K562 (cell line): Measurements from ENCODE around the gene PKLR. TPM values are rescaled to one million over a fixed set of nuclear protein-coding genes. Genes with fewer than 3 reads are reported as not detected.

Experiments
- ATAC-seq: fragments of 200-7000 bp; cut with Tn5 transposase; 3 replicates; pipeline ENCODE4 v1.9.1; 2020; ENCODE audit warnings: moderate library complexity
- BruUV-seq: library from RNA; stranded (reverse); fragments of 400-500 nt; replicated peaks from 2 replicates; lab custom pipeline; 2021; lab: Mats Ljungman, UMichigan
- CTCF ChIA-PET: fragments of 300-600 bp; formaldehyde crosslinking; extraction: SDS; loops from one replicate; lab custom pipeline; 2021; ENCODE audit warnings: low intra/inter-chr PET ratio; lab: Yijun Ruan, JAX
- POLR2A ChIA-PET: fragments of 300-600, 350-650 bp; sonication (Branson Sonifier 250); formaldehyde crosslinking; extraction: SDS; loops from one replicate; lab custom pipeline; 2021; ENCODE audit warnings: antibody characterized with exemption, inconsistent platforms; lab: Yijun Ruan, JAX
- DNase-seq, 4 experiments: peaks; one replicate each; pipeline versions ENCODE4 v3.0.0 to v3.0.0-alpha.2; 2011 to 2018; ENCODE audit warnings: low spot score in 3 of 4, mixed read lengths in 3 of 4; ENCODE audit errors: extremely low read depth in 1 of 4
- FAIRE-seq: peaks from 2 replicates; lab custom pipeline; 2011; peaks lifted over from hg19 to GRCh38; lab: Jason Lieb, UNC
- H2AFZ ChIP-seq: 2 replicates; pipeline ENCODE4 v1.6.0; 2011; ENCODE audit warnings: low read depth, low read length, control low read depth, inconsistent platforms
- H3K27ac ChIP-seq: fragments of 200-600 bp; 3 replicates; pipeline ENCODE4 v1.8.0; 2011; ENCODE audit warnings: low read depth, mild to moderate bottlenecking, control low read depth, inconsistent platforms, low read length, moderate library complexity, mixed read lengths; ENCODE audit errors: extremely low read depth
- H3K27me3 ChIP-seq, 2 experiments: fragments of 300-600 bp in 1 of 2; 2 replicates in 1 of 2; 3 replicates in 1 of 2; pipeline versions ENCODE4 v1.6.0 to v1.8.0; 2011; ENCODE audit warnings: inconsistent platforms in 2 of 2, low read length in 2 of 2, mild to moderate bottlenecking in 1 of 2, mixed read lengths in 1 of 2, moderate library complexity in 1 of 2; ENCODE audit not compliant: control insufficient read depth in 2 of 2, insufficient read depth in 2 of 2
- H3K36me3 ChIP-seq: fragments of 300-600 bp; 3 replicates; pipeline ENCODE4 v1.8.0; 2011; ENCODE audit warnings: mild to moderate bottlenecking, low read length, inconsistent platforms; ENCODE audit not compliant: control insufficient read depth, insufficient read depth
- H3K4me1 ChIP-seq, 2 experiments: fragments of 200-600 bp in 1 of 2; replicated peaks in 1 of 2; 2 replicates in 1 of 2; 3 replicates in 1 of 2; pipeline versions ENCODE4 v1.5.1 to v1.8.0; 2011; ENCODE audit warnings: inconsistent platforms in 2 of 2, low read length in 2 of 2, mild to moderate bottlenecking in 1 of 2, mixed read lengths in 1 of 2, moderate library complexity in 1 of 2; ENCODE audit not compliant: control insufficient read depth in 2 of 2, insufficient read depth in 2 of 2
- H3K4me2 ChIP-seq: 2 replicates; pipeline ENCODE4 v1.6.1; 2011; ENCODE audit warnings: low read length, control low read depth, inconsistent platforms, mixed read lengths; ENCODE audit not compliant: insufficient read depth
- H3K4me3 ChIP-seq: fragments of 200-600 bp; sonication (generic), shearing (Covaris generic); 2 replicates; pipeline ENCODE4 v1.5.1; 2016; ENCODE audit warnings: control low read depth, inconsistent platforms
- H3K79me2 ChIP-seq: fragments of 200-600 bp; 3 replicates; pipeline ENCODE4 v1.8.0; 2011; ENCODE audit warnings: low read length, inconsistent platforms; ENCODE audit not compliant: control insufficient read depth, insufficient read depth
- H3K9ac ChIP-seq, 2 experiments: 2 replicates each; pipeline versions ENCODE4 v1.6.0 to v1.6.1; 2011; ENCODE audit warnings: low read depth in 2 of 2, low read length in 2 of 2, control low read depth in 1 of 2, inconsistent platforms in 1 of 2, mild to moderate bottlenecking in 1 of 2, mixed read lengths in 1 of 2; ENCODE audit not compliant: insufficient read depth in 1 of 2
- H3K9me1 ChIP-seq: one replicate; pipeline ENCODE4 v1.6.0; 2011; ENCODE audit warnings: inconsistent platforms, mild to moderate bottlenecking, low read length, moderate library complexity; ENCODE audit not compliant: control insufficient read depth, insufficient read depth
- H3K9me3 ChIP-seq: replicated peaks from 2 replicates; pipeline ENCODE4 v1.5.1; 2011; ENCODE audit warnings: low read depth, low read length, inconsistent platforms; ENCODE audit not compliant: control insufficient read depth, insufficient read depth
- H4K20me1 ChIP-seq: replicated peaks from 2 replicates; pipeline ENCODE4 v1.6.1; 2011; ENCODE audit warnings: low read length, inconsistent platforms, mixed read lengths; ENCODE audit not compliant: control insufficient read depth, insufficient read depth
- ARID1B ChIP-seq: fragments of 450-650 bp; IDR thresholded peaks from 2 replicates; pipeline ENCODE4 v1.6.1; 2016; ENCODE audit warnings: antibody characterized with exemption, mild to moderate bottlenecking, inconsistent platforms
- ESRRB ChIP-seq: fragments of 250-450 bp; sonication (Bioruptor Pico); IDR thresholded peaks from 2 replicates; pipeline ENCODE4 v1.5.0; 2020; ENCODE audit warnings: mild to moderate bottlenecking, moderate library complexity, borderline replicate concordance
- HBP1 ChIP-seq: fragments of 450-650 bp; formaldehyde crosslinking; IDR thresholded peaks from 2 replicates; pipeline ENCODE4 v1.4.0; 2022; ENCODE audit warnings: missing genetic modification characterization
- HDAC3 ChIP-seq: fragments of 450-650 bp; IDR thresholded peaks from 2 replicates; pipeline ENCODE4 v1.6.1; 2018; ENCODE audit warnings: borderline replicate concordance, mild to moderate bottlenecking, moderate library complexity; ENCODE audit not compliant: partially characterized antibody
- HDAC8 ChIP-seq: fragments of 450-650 bp; IDR thresholded peaks from 2 replicates; pipeline ENCODE4 v1.6.1; 2016; ENCODE audit warnings: mild to moderate bottlenecking, missing genetic modification characterization, moderate library complexity, missing compliant biosample characterization
- MAFG ChIP-seq: fragments of 450-650 bp; conservative IDR thresholded peaks from 2 replicates; pipeline ENCODE4 v1.6.1; 2016; ENCODE audit warnings: missing genetic modification characterization, missing compliant biosample characterization
- MBD1 ChIP-seq: fragments of 250-450 bp; sonication (Bioruptor Pico); IDR thresholded peaks from 2 replicates; pipeline ENCODE4 v1.8.0; 2022; ENCODE audit warnings: inconsistent platforms
- MTA3 ChIP-seq: fragments of 450-650 bp; formaldehyde crosslinking; IDR thresholded peaks from 2 replicates; pipeline ENCODE4 v1.6.1; 2017; ENCODE audit warnings: mild to moderate bottlenecking, borderline replicate concordance
- PTBP1 ChIP-seq: fragments of 200-400 bp; formaldehyde crosslinking; IDR thresholded peaks from 2 replicates; pipeline ENCODE4 v1.6.1; 2017; ENCODE audit warnings: low read depth, low read length
- SP2 ChIP-seq: IDR thresholded peaks from 2 replicates; pipeline ENCODE4 v1.6.1; 2011; ENCODE audit warnings: mild to moderate bottlenecking, low read depth, low read length, moderate library complexity; ENCODE audit not compliant: poor library complexity, severe bottlenecking; ENCODE audit errors: extremely low read depth
- U2AF2 ChIP-seq: fragments of 200-400 bp; formaldehyde crosslinking; optimal IDR thresholded peaks from 2 replicates; pipeline ENCODE3; 2017; ENCODE audit warnings: low read depth, mild to moderate bottlenecking, low read length
- ZBTB49 ChIP-seq: sonication (generic); formaldehyde crosslinking; IDR thresholded peaks from 2 replicates; pipeline ENCODE4 v1.8.0; 2022; ENCODE audit warnings: missing genetic modification reagents, mild to moderate bottlenecking, borderline replicate concordance
- ZNF212 ChIP-seq: fragments of 450-650 bp; formaldehyde crosslinking; IDR thresholded peaks from 2 replicates; pipeline ENCODE4 v1.4.0; 2020; ENCODE audit warnings: mild to moderate bottlenecking
- WGBS: fragments of 100-300 bp; shearing (Covaris generic); methylation state at CpG from one replicate; pipeline ENCODE4 v1.1.6; 2016; ENCODE audit warnings: low coverage, mixed read lengths; ENCODE audit not compliant: insufficient coverage; ENCODE audit errors: missing lambda C conversion rate; 5-methylcytosine and 5-hydroxymethylcytosine counted together
- in situ Hi-C: fragments of 300-500 bp; cut with MboI; formaldehyde crosslinking; loops from 4 replicates; pipeline ENCODE4 v1.15.0; 2018; ENCODE audit warnings: inconsistent platforms, mixed read lengths
- intact Hi-C: fragments of 100-400 bp; cut with micrococcal nuclease; formaldehyde crosslinking; loops from 2 replicates; pipeline ENCODE4 v1.14.2; 2022
- polyA plus RNA-seq, 8 experiments: library from polyadenylated mRNA; depleted of rRNA in 4 of 8; stranded (reverse) in 5 of 8; unstranded in 3 of 8; fragments of >200 nt; fragmentation: Nextera tagmentation in 2 of 8; fragmentation: Illumina TruSeq in 1 of 8; extraction: Ambion mirVana in 2 of 8; extraction: Trizol in 1 of 8; gene quantifications; 2 replicates each; pipeline versions ENCODE4 v1.2.1 to v1.2.3, GENCODE V29; 2011 to 2014; ENCODE audit warnings: inconsistent platforms in 1 of 8, missing spikeins in 1 of 8
- total RNA-seq, 7 experiments: library from RNA; depleted of rRNA in 6 of 7; stranded (reverse); fragments of >200 nt in 6 of 7; fragmentation: Illumina TruSeq in 2 of 7; extraction: Trizol in 2 of 7; gene quantifications; 2 replicates each; pipeline versions ENCODE4 v1.2.1 to v1.2.3, GENCODE V29; 2011 to 2021; ENCODE audit warnings: low replicate concordance in 1 of 7

PKLR gene
- total and polyA plus RNA-seq, 9 of the 15 experiments (the other 6 are each of a cell fraction or from before 2014, with no cell fraction given) = 10.7 to 78.4 (median 38.2) TPM

GRCh38 chr1:155320661-155321617, 19.7 kb upstream of the PKLR start, which contains the start of gene RUSC1:
Gene RUSC1 (plus strand): TSS chr1:155320894. CDS start chr1:155321774, 880 bp downstream.
- 55% methylated on average over 51 of the region's 51 CpGs for WGBS
- ATAC-seq (peak; percentile 18), FAIRE-seq (peak; percentile 77), DNase-seq (peak; percentile 75 to 79 (median 78))
- Histone ChIP-seq H3K27ac (peak within 1 kb of the TSS; percentile 53; the same call in 2 of the 3 replicates), H3K9ac (peak within 1 kb of the TSS in 1 of 2 experiments; percentile 67; a peak in 3 of 4 replicates), H3K4me2 (peak within 1 kb of the TSS; percentile 40), H3K9me3 (no peaks in the 10 kb centered on the region), H4K20me1 (peaks cover 14% of the 10 kb centered on the region), H3K79me2 (peaks cover 17% of the 10 kb centered on the region), H3K4me3 (no peak within 1 kb of the TSS), H3K4me1 (peaks cover 14 to 58% of the 10 kb centered on the region in 2 experiments; a peak in 4 of 5 replicates), H2AFZ (no peak within 1 kb of the TSS), H3K9me1 (peaks cover 4% of the 10 kb centered on the region), H3K27me3 (no peaks in the 10 kb centered on the region), H3K36me3 (peaks cover 52% of the 10 kb centered on the region)
- POLR2A ChIA-PET = interaction anchor here (0.7 to 5.7 kb wide), 13 partner anchors 9 to 242 kb away, joined by 3 to 30 read pairs (median 4); partner anchors contain the start of genes ASH1L, CLK2, ENTREP3 and FDPS
- no TSS peak for BruUV-seq
- CTCF ChIA-PET = no interaction called here
- in situ Hi-C loops = loop anchor here (25.0 kb wide), 1 partner anchor 1416 kb away; the partner anchor contains the start of genes ISG20L2, METTL25B and MRPL24
- intact Hi-C loops = loop anchor here (10.0 kb wide), 1 partner anchor 274 kb away; no protein-coding TSS in a partner anchor
- TF ChIP-seq MBD1 (CRISPR knock-in tag) (peak; percentile 51; the same call in 1 of the 2 replicates), MAFG (tag) (no peak), ZBTB49 (CRISPR knock-in tag) (no peak), HDAC8 (tag) (no peak), ZNF212 (no peak), ESRRB (0 out of 2 replicates have a peak, but pooled peaks have one; percentile 30), MTA3 (no peak), SP2 (no peak), HDAC3 (no peak), ARID1B (no peak), PTBP1 (no peak), U2AF2 (no peak), HBP1 (CRISPR knock-in tag) (0 out of 2 replicates have a peak, but pooled peaks have one; percentile 73)
